ENCODE measurements around the gene PPP1R12C.
"Not testable (repeated sequence)": the region's sequence is repeated elsewhere in the genome, so short reads cannot be mapped to it uniquely, and the experiment has no call there.

The PPP1R12C gene

DNA sequence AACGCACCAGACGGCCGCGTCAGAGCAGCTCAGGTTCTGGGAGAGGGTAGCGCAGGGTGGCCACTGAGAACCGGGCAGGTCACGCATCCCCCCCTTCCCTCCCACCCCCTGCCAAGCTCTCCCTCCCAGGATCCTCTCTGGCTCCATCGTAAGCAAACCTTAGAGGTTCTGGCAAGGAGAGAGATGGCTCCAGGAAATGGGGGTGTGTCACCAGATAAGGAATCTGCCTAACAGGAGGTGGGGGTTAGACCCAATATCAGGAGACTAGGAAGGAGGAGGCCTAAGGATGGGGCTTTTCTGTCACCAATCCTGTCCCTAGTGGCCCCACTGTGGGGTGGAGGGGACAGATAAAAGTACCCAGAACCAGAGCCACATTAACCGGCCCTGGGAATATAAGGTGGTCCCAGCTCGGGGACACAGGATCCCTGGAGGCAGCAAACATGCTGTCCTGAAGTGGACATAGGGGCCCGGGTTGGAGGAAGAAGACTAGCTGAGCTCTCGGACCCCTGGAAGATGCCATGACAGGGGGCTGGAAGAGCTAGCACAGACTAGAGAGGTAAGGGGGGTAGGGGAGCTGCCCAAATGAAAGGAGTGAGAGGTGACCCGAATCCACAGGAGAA is 1.9 kb downstream of the PPP1R12C start:
- no peaks in the 10 kb centered on the region for H3K36me3 ChIP-seq (ENCODE audit: insufficient read depth, low read depth, low read length)
- no peaks in the 10 kb centered on the region for H3K27me3 ChIP-seq (ENCODE audit: insufficient read depth, low read length)
- H3K4me3 ChIP-seq (ENCODE audit: low read length): peak overlapping the region; percentile 89; the same call in 1 of the 2 replicates
- no peak overlapping the region for H3K9ac ChIP-seq (ENCODE audit: low read depth, low read length)
- H3K27ac ChIP-seq (ENCODE audit: low read length): no peak overlapping the region
- H3K9me3 ChIP-seq (ENCODE audit: insufficient read depth, low read depth, low read length): no peaks in the 10 kb centered on the region
- peaks cover 3% of the 10 kb centered on the region; the same call in 1 of the 2 replicates for H3K4me1 ChIP-seq (ENCODE audit: insufficient read depth, low read length)

DNA sequence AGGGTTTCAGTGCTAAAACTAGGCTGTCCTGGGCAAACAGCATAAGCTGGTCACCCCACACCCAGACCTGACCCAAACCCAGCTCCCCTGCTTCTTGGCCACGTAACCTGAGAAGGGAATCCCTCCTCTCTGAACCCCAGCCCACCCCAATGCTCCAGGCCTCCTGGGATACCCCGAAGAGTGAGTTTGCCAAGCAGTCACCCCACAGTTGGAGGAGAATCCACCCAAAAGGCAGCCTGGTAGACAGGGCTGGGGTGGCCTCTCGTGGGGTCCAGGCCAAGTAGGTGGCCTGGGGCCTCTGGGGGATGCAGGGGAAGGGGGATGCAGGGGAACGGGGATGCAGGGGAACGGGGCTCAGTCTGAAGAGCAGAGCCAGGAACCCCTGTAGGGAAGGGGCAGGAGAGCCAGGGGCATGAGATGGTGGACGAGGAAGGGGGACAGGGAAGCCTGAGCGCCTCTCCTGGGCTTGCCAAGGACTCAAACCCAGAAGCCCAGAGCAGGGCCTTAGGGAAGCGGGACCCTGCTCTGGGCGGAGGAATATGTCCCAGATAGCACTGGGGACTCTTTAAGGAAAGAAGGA is 2.8 kb downstream of the PPP1R12C start:
- H3K4me3 ChIP-seq (ENCODE audit: low read length): no peak overlapping the region
- peaks cover 7% of the 10 kb centered on the region; the same call in 1 of the 2 replicates for H3K36me3 ChIP-seq (ENCODE audit: insufficient read depth, low read depth, low read length)
- no peak overlapping the region for H3K9ac ChIP-seq (ENCODE audit: low read depth, low read length)
- peaks cover 3% of the 10 kb centered on the region; the same call in 1 of the 2 replicates for H3K4me1 ChIP-seq (ENCODE audit: insufficient read depth, low read length)
- H3K27me3 ChIP-seq (ENCODE audit: insufficient read depth, low read length): no peaks in the 10 kb centered on the region
- H3K27ac ChIP-seq (ENCODE audit: low read length): no peak overlapping the region
- H3K9me3 ChIP-seq (ENCODE audit: insufficient read depth, low read depth, low read length): no peaks in the 10 kb centered on the region

GRCh38 chr19:55113570-55114039 is 3.8 kb downstream of the PPP1R12C start:
- H3K9me3 ChIP-seq (ENCODE audit: insufficient read depth, low read depth, low read length): no peaks in the 10 kb centered on the region
- peaks cover 7% of the 10 kb centered on the region; the same call in 1 of the 2 replicates for H3K36me3 ChIP-seq (ENCODE audit: insufficient read depth, low read depth, low read length)
- peak overlapping the region; percentile 51; the same call in 1 of the 2 replicates for H3K9ac ChIP-seq (ENCODE audit: low read depth, low read length)
- no peak overlapping the region for H3K27ac ChIP-seq (ENCODE audit: low read length)
- H3K4me1 ChIP-seq (ENCODE audit: insufficient read depth, low read length): peaks cover 3% of the 10 kb centered on the region; the same call in 1 of the 2 replicates
- no peak overlapping the region for H3K4me3 ChIP-seq (ENCODE audit: low read length)
- no peaks in the 10 kb centered on the region for H3K27me3 ChIP-seq (ENCODE audit: insufficient read depth, low read length)

DNA sequence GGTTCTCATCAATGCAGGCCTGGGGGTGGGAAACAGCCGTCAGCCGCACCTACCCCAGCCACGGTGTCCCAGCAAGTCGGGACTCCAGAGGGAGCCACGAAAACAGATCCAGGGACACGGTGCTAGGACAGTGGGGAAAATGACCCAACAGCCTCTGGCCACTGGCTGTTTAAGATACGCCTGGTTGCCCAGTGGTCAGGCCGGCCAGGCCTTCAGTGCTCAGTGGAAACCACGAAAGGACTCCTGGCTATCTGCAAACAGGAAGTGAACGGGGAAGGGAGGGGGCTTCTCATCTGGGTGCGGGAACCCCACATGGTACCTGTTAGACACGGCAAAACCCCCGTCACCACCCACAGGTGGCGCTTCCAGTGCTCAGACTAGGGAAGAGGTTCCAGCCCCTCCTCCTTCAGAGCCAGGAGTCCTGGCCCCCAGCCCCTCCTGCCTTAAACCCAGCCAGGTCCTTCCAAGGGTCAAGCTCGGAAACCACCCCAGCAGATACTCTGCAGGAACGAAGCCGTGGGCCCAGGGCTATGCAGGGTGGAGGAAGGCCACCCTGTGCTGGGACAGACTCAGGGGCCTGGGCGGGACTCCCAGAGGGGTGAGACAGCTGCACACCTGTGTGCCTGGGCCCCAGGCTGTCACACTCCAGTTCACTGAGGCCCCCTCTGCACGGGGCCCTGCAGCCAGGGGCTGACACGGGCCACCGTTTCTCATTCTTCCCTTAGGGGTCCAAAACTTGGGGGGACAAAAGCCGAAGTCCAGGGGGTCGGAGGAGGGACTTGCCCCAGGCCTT is 4.5 kb downstream of the PPP1R12C start:
- no peak overlapping the region for H3K27ac ChIP-seq (ENCODE audit: low read length)
- H3K9me3 ChIP-seq (ENCODE audit: insufficient read depth, low read depth, low read length): no peaks in the 10 kb centered on the region
- no peak overlapping the region for H3K4me3 ChIP-seq (ENCODE audit: low read length)
- H3K27me3 ChIP-seq (ENCODE audit: insufficient read depth, low read length): no peaks in the 10 kb centered on the region
- peaks cover 7% of the 10 kb centered on the region; the same call in 1 of the 2 replicates for H3K36me3 ChIP-seq (ENCODE audit: insufficient read depth, low read depth, low read length)
- peak overlapping the region; percentile 51; the same call in 1 of the 2 replicates for H3K9ac ChIP-seq (ENCODE audit: low read depth, low read length)
- peaks cover 3% of the 10 kb centered on the region; the same call in 1 of the 2 replicates for H3K4me1 ChIP-seq (ENCODE audit: insufficient read depth, low read length)

DNA sequence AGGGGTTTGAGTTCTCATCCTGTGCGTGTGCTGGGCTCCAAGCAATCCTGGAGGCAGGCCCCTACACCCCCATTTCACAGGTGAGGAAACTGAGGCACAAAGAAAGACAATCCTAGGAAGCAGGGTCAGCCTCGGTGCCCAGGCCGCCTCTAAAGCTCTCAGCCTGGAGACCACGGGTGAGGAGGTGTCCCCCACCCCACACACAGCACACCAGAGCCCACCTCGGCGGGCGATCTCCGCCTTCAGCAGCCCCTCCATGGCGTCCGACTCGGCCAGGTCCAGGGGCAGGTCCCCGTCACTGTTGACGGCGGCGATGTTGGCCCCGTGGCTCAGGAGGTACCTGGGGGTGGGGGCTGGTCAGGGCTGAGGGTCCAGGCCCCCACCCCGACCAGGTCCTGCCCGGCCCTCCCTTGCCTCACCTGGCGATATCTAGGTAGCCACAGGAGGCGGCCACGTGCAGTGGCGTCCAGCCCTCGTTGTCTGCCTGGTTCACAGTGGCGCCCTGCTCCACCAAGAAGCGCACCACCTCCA is 5.1 kb downstream of the PPP1R12C start:
- Histone ChIP-seq H3K36me3 (ENCODE audit: insufficient read depth, low read depth, low read length) (peaks cover 7% of the 10 kb centered on the region; the same call in 1 of the 2 replicates), H3K27me3 (ENCODE audit: insufficient read depth, low read length) (no peaks in the 10 kb centered on the region), H3K4me1 (ENCODE audit: insufficient read depth, low read length) (peaks cover 3% of the 10 kb centered on the region; the same call in 1 of the 2 replicates), H3K9ac (ENCODE audit: low read depth, low read length) (0 out of 2 replicates have a peak overlapping the region, but pooled peaks have one; percentile 51), H3K9me3 (ENCODE audit: insufficient read depth, low read depth, low read length) (no peaks in the 10 kb centered on the region), H3K4me3 (ENCODE audit: low read length) (no peak overlapping the region), H3K27ac (ENCODE audit: low read length) (no peak overlapping the region)

GRCh38 chr19:55111238-55111831 is 6.1 kb downstream of the PPP1R12C start:
- H3K27ac ChIP-seq (ENCODE audit: low read length): no peak overlapping the region
- peaks cover 7% of the 10 kb centered on the region; the same call in 1 of the 2 replicates for H3K36me3 ChIP-seq (ENCODE audit: insufficient read depth, low read depth, low read length)
- no peak overlapping the region for H3K9ac ChIP-seq (ENCODE audit: low read depth, low read length)
- peaks cover 3% of the 10 kb centered on the region; the same call in 1 of the 2 replicates for H3K4me1 ChIP-seq (ENCODE audit: insufficient read depth, low read length)
- no peaks in the 10 kb centered on the region for H3K9me3 ChIP-seq (ENCODE audit: insufficient read depth, low read depth, low read length)
- no peaks in the 10 kb centered on the region for H3K27me3 ChIP-seq (ENCODE audit: insufficient read depth, low read length)
- no peak overlapping the region for H3K4me3 ChIP-seq (ENCODE audit: low read length)

GRCh38 chr19:55109527-55110291 is 7.7 kb downstream of the PPP1R12C start:
- no peak overlapping the region for H3K27ac ChIP-seq (ENCODE audit: low read length)
- H3K4me1 ChIP-seq (ENCODE audit: insufficient read depth, low read length): no peaks in the 10 kb centered on the region; the same call in 1 of the 2 replicates
- H3K36me3 ChIP-seq (ENCODE audit: insufficient read depth, low read depth, low read length): peaks cover 7% of the 10 kb centered on the region; the same call in 1 of the 2 replicates
- H3K9me3 ChIP-seq (ENCODE audit: insufficient read depth, low read depth, low read length): no peaks in the 10 kb centered on the region
- no peaks in the 10 kb centered on the region for H3K27me3 ChIP-seq (ENCODE audit: insufficient read depth, low read length)
- no peak overlapping the region for H3K4me3 ChIP-seq (ENCODE audit: low read length)
- no peak overlapping the region for H3K9ac ChIP-seq (ENCODE audit: low read depth, low read length)

- not testable (repeated sequence) for H3K4me3 ChIP-seq (ENCODE audit: low read length); H3K9me3 ChIP-seq (ENCODE audit: insufficient read depth, low read depth, low read length); H3K27me3 ChIP-seq (ENCODE audit: insufficient read depth, low read length); H3K4me1 ChIP-seq (ENCODE audit: insufficient read depth, low read length); H3K9ac ChIP-seq (ENCODE audit: low read depth, low read length); H3K27ac ChIP-seq (ENCODE audit: low read length)
- H3K36me3 ChIP-seq (ENCODE audit: insufficient read depth, low read depth, low read length): peaks cover 18% of the 10 kb centered on the region; the same call in 1 of the 2 replicates
These were observed 10.2 kb downstream of the PPP1R12C start for GRCh38 chr19:55107252-55107651.

- Histone ChIP-seq H3K9me3 (ENCODE audit: insufficient read depth, low read depth, low read length) (no peaks in the 10 kb centered on the region), H3K4me1 (ENCODE audit: insufficient read depth, low read length) (no peaks in the 10 kb centered on the region), H3K27ac (ENCODE audit: low read length) (no peak overlapping the region), H3K4me3 (ENCODE audit: low read length) (no peak overlapping the region), H3K27me3 (ENCODE audit: insufficient read depth, low read length) (no peaks in the 10 kb centered on the region), H3K9ac (ENCODE audit: low read depth, low read length) (no peak overlapping the region), H3K36me3 (ENCODE audit: insufficient read depth, low read depth, low read length) (peaks cover 20% of the 10 kb centered on the region; the same call in 1 of the 2 replicates)
These were observed 10.8 kb downstream of the PPP1R12C start for GRCh38 chr19:55106591-55106990.

GRCh38 chr19:55105237-55105636 is 12.2 kb downstream of the PPP1R12C start:
- H3K9ac ChIP-seq (ENCODE audit: low read depth, low read length): no peak overlapping the region
- no peaks in the 10 kb centered on the region for H3K27me3 ChIP-seq (ENCODE audit: insufficient read depth, low read length)
- no peak overlapping the region for H3K4me3 ChIP-seq (ENCODE audit: low read length)
- H3K27ac ChIP-seq (ENCODE audit: low read length): no peak overlapping the region
- no peaks in the 10 kb centered on the region for H3K9me3 ChIP-seq (ENCODE audit: insufficient read depth, low read depth, low read length)
- H3K36me3 ChIP-seq (ENCODE audit: insufficient read depth, low read depth, low read length): peaks cover 17% of the 10 kb centered on the region; the same call in 1 of the 2 replicates
- no peaks in the 10 kb centered on the region for H3K4me1 ChIP-seq (ENCODE audit: insufficient read depth, low read length)
